Esophagus squamous epithelium (tissue), 5 donors: Measurements from ENCODE around the gene CCDC159. TPM values are rescaled to one million over a fixed set of nuclear protein-coding genes. Genes with fewer than 3 reads are reported as not detected.
A peak's percentile ranks its signal among the peaks of the same experiment; 100 is the strongest.

Experiments used
- DNase-seq: peaks from one replicate; lab custom pipeline; 2025; lab: John Stamatoyannopoulos, UW
- H3K27ac ChIP-seq, 4 donors: fragments of 200-600 bp; sonication (generic); one replicate each; pipeline ENCODE4 v1.5.1; 2016 to 2019; ENCODE audit warnings: mild to moderate bottlenecking in 1 of 4
- H3K27me3 ChIP-seq, 4 donors: fragments of 200-600 bp; sonication (generic); 1 replicate in 3 of 4; 2 replicates in 1 of 4; pipeline versions ENCODE4 v1.5.1 to v1.6.0; 2017 to 2021; ENCODE audit warnings: antibody characterized with exemption in 1 of 4
- H3K36me3 ChIP-seq, 3 donors: fragments of 200-600 bp; sonication (generic); one replicate each; pipeline ENCODE4 v1.5.1; 2016 to 2019
- H3K4me1 ChIP-seq, 3 donors: fragments of 200-600 bp; sonication (generic); one replicate each; pipeline ENCODE4 v1.5.1; 2017 to 2019
- H3K4me3 ChIP-seq, 4 donors: fragments of 200-600 bp; sonication (generic); 1 replicate in 3 of 4; 2 replicates in 1 of 4; pipeline ENCODE4 v1.5.1; 2016 to 2019; ENCODE audit warnings: mild to moderate bottlenecking in 2 of 4, moderate library complexity in 1 of 4
- H3K9me3 ChIP-seq, 3 donors: fragments of 200-600 bp; sonication (generic); one replicate each; pipeline ENCODE4 v1.5.1; 2016 to 2019
- POLR2A ChIP-seq, 4 donors: fragments of 450-650 bp; IDR thresholded peaks; one replicate each; pipeline ENCODE4 v1.6.1; 2017; ENCODE audit warnings: antibody characterized with exemption in 4 of 4, mild to moderate bottlenecking in 4 of 4, moderate library complexity in 3 of 4
- WGBS, 2 donors: methylation state at CpG; one replicate each; pipeline ENCODE4 v1.1.5; 2018; 5-methylcytosine and 5-hydroxymethylcytosine counted together
- intact Hi-C: fragments of 100-400 bp; cut with DNase I; formaldehyde crosslinking; loops from one replicate; pipeline ENCODE4 v1.15.0; 2022
- total RNA-seq, 4 donors: library from RNA; depleted of rRNA; stranded (reverse); fragments of >200 nt; gene quantifications; one replicate each; pipeline ENCODE4 v1.1.0, GENCODE V29; 2016
- TF ChIP-seq, protein P1 (sequence below), 6 experiments: fragments of 450-650 bp in 4 of 6; fragments of 200-600 bp in 2 of 6; sonication (generic) in 2 of 6; IDR thresholded peaks; one replicate each; pipeline ENCODE4 v1.5.1; 2016 to 2019; ENCODE audit warnings: antibody characterized with exemption in 6 of 6, mild to moderate bottlenecking in 4 of 6, moderate library complexity in 4 of 6
- donor health status: DM: yes; HTN: yes; CAD: no.

Gene CCDC159
- total RNA-seq, 4 donors from 2014 or later: 5.7 to 17.7 (median 8.0) TPM

GRCh38 chr19:11370744-11371143, 24.4 kb downstream of the CCDC159 start:
- DNase-seq: no peak
- Histone ChIP-seq H3K36me3 (peaks cover 0 to 33% (median 0%) of the 10 kb centered on the region in 3 donors), H3K27me3 (no peaks in the 10 kb centered on the region), H3K27ac (no peak overlapping the region), H3K9me3 (no peaks in the 10 kb centered on the region), H3K4me3 (no peak overlapping the region), H3K4me1 (peaks cover 9 to 17% (median 11%) of the 10 kb centered on the region in 3 donors)
- intact Hi-C loops: no loop called here
- WGBS, 2 donors: 76 to 84% methylated on average over 2 of the region's 2 CpGs
- no peak for TF ChIP-seq POLR2A (IDR thresholded peaks at IDR 0.05)
- TF ChIP-seq, protein P1, sequence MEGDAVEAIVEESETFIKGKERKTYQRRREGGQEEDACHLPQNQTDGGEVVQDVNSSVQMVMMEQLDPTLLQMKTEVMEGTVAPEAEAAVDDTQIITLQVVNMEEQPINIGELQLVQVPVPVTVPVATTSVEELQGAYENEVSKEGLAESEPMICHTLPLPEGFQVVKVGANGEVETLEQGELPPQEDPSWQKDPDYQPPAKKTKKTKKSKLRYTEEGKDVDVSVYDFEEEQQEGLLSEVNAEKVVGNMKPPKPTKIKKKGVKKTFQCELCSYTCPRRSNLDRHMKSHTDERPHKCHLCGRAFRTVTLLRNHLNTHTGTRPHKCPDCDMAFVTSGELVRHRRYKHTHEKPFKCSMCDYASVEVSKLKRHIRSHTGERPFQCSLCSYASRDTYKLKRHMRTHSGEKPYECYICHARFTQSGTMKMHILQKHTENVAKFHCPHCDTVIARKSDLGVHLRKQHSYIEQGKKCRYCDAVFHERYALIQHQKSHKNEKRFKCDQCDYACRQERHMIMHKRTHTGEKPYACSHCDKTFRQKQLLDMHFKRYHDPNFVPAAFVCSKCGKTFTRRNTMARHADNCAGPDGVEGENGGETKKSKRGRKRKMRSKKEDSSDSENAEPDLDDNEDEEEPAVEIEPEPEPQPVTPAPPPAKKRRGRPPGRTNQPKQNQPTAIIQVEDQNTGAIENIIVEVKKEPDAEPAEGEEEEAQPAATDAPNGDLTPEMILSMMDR (IDR thresholded peaks at IDR 0.05): no peak

GRCh38 chr19:11373166-11373884, 27.0 kb downstream of the CCDC159 start:
- intact Hi-C loops: no loop called here
- no peak for DNase-seq
- Histone ChIP-seq H3K4me1 (peaks cover 20 to 43% (median 37%) of the 10 kb centered on the region in 3 donors), H3K4me3 (no peak overlapping the region), H3K27me3 (no peaks in the 10 kb centered on the region), H3K36me3 (peaks cover 0 to 7% (median 0%) of the 10 kb centered on the region in 3 donors), H3K27ac (no peak overlapping the region), H3K9me3 (no peaks in the 10 kb centered on the region)
- TF ChIP-seq, protein P1 (IDR thresholded peaks at IDR 0.05): no peak
- TF ChIP-seq POLR2A (IDR thresholded peaks at IDR 0.05): no peak
- 49 to 55% methylated on average over 9 to 10 of the region's 10 CpGs for WGBS, 2 donors

GRCh38 chr19:11373885-11374432, 27.6 kb downstream of the CCDC159 start:
- Histone ChIP-seq H3K4me1 (peaks cover 25 to 49% (median 40%) of the 10 kb centered on the region in 3 donors), H3K9me3 (no peaks in the 10 kb centered on the region), H3K27ac (peak overlapping the region; percentile 95 to 99 (median 96)), H3K27me3 (no peaks in the 10 kb centered on the region), H3K36me3 (peaks cover 0 to 6% (median 0%) of the 10 kb centered on the region in 3 donors), H3K4me3 (peak overlapping the region; percentile 56 to 86 (median 64))
- TF ChIP-seq POLR2A (IDR thresholded peaks at IDR 0.05): no peak
- TF ChIP-seq, protein P1 (IDR thresholded peaks at IDR 0.05): no peak
- WGBS, 2 donors: 26 to 38% methylated on average over 10 to 11 of the region's 11 CpGs
- no peak for DNase-seq
- intact Hi-C loops: no loop called here

- peaks cover 0 to 4% (median 0%) of the 10 kb centered on the region in 3 donors for H3K36me3 ChIP-seq
- peak within 1 kb of the TSS; percentile 56 to 86 (median 64) for H3K4me3 ChIP-seq
- peak in 2 of 4 donors; percentile 3 to 32 for TF ChIP-seq POLR2A (IDR thresholded peaks at IDR 0.05)
- TF ChIP-seq, protein P1 (IDR thresholded peaks at IDR 0.05): peak in 1 of 6 experiments; percentile 25
- no peaks in the 10 kb centered on the region for H3K27me3 ChIP-seq
- peak; percentile 98 for DNase-seq
- peak within 1 kb of the TSS; percentile 95 to 99 (median 96) for H3K27ac ChIP-seq
- H3K9me3 ChIP-seq: no peaks in the 10 kb centered on the region
- intact Hi-C loops: no loop called here
- WGBS, 2 donors: 0% methylated on average over 12 to 16 of the region's 44 CpGs
- H3K4me1 ChIP-seq: peaks cover 25 to 51% (median 40%) of the 10 kb centered on the region in 3 donors
Observed at GRCh38 chr19:11374433-11375142, 28.3 kb downstream of the CCDC159 start, which contains the start of gene SWSAP1. SWSAP1 (plus strand) TSS chr19:11374666; CDS start chr19:11374681, 15 bp downstream.
